CD4-positive, alpha-beta T cell treated with Interleukin-4 for 4 hours (primary cell): Measurements from ENCODE around the gene NT5DC2.

Experiments
- DNase-seq: peaks from one replicate; pipeline ENCODE4 v3.0.0-alpha.2; 2020

The NT5DC2 gene

DNA sequence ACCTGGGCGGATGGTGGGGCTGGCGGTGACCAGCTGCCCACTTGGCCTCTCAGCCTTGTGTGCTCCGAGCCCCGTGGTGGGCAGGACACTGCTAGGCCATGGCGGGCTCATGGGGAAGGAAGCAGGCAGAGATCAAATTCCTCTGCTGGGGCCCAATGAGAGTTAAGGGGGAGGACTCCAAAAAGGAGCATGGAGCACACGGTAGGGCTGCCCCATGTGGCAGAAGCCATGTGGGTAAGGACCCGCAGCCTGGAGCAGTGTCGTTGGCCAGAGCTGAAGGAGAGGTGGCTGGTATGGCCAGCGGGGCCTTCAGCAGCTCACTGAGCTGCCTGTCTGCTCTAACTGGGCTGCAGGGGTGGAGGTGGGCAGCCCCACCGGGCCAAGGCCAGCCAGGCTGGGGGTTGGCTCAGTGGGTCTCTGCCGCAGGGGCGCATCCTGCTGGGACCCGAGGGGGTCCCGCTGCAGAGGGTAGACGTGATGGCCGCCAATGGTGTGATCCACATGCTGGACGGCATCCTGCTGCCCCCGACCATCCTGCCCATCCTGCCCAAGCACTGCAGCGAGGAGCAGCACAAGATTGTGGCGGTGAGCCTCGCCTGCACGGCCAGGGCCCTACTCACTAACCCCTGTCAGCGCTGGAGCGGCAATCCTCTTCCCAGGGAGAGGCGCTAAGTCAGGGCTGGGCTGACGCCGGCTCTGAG lies 27.2 kb downstream of the NT5DC2 start:
- no peak for DNase-seq

DNA sequence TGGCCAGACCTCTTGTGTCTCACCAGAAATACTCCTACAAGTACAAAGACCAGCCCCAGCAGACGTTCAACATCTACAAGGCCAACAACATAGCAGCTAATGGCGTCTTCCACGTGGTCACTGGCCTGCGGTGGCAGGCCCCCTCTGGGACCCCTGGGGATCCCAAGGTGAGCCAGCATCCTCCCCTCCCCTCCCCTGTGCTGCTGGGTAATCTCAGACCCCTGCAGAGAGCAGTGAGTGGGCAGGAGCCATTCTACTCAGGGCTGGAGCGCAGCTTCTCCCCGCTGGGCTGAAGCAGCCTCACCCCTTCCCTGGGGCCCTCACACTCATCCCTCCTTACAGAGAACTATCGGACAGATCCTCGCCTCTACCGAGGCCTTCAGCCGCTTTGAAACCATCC lies 28.7 kb downstream of the NT5DC2 start:
- no peak for DNase-seq

DNA sequence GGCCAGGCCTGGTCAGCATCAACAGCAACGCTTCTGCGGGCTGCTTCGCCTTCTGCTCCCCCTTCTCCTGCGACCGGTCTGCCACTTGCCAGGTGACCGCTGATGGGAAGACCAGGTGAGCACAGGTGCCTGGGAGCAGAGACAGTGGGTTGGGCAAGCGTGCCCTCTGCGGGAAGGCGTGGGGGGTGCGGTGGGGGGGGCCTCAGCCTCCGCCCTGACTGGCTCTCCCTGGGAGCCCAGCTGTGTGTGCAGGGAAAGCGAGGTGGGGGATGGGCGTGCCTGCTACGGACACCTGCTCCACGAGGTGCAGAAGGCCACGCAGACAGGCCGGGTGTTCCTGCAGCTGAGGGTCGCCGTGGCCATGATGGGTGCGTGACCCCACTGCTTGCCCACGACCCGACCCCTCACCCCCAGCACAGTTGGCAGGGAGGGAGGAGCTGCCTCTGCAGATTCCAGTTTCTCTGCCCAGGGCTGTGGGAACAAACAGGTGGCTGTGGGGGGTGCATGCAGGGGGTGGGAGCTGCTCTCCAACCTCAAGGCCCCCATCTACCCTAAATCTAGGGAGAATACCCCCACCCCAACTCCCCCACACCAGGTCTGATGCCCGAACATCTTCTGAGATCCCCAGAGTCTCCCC lies 29.8 kb downstream of the NT5DC2 start:
- DNase-seq = no peak

DNA sequence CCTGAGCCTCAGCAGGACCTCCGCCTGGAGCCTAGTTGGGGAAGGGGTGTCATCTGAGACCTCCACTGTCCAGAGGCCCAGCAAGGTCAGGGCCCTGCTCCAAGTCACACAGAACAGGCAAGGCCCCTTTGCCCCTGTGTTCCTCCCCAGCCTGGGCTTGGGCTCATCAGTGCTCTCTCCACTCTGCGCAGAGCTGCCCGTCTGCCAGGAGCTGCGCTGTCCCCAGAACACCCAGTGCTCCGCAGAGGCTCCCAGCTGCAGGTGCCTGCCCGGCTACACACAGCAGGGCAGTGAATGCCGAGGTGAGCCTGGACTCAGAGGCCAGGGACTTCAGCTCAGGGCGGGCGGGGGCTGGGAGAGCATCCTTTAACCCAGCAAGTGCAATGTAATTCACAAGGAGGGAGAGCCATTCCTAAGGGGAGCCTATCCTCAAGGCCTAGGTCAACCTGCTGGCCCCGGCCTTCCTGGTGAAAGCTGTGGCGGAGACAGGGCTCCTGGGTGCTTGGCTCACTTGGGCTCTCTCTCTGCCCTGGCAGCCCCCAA lies 30.8 kb downstream of the NT5DC2 start:
- DNase-seq = no peak

DNA sequence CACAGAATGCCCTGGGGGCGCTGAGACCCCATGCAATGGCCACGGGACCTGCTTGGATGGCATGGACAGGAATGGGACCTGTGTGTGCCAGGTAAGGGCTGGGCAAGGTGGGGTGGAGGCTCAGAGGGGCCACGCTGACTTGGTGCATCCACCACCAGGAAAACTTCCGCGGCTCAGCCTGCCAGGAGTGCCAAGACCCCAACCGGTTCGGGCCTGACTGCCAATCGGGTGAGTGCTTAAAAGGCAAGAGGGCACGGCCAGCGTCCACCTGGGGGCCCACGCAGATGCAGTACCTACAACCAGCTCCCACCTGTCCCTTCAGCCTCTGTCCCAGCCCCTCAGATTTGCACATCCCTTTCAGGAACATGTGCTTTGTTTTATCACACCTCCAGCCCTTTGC lies 31.7 kb downstream of the NT5DC2 start:
- no peak for DNase-seq

DNA sequence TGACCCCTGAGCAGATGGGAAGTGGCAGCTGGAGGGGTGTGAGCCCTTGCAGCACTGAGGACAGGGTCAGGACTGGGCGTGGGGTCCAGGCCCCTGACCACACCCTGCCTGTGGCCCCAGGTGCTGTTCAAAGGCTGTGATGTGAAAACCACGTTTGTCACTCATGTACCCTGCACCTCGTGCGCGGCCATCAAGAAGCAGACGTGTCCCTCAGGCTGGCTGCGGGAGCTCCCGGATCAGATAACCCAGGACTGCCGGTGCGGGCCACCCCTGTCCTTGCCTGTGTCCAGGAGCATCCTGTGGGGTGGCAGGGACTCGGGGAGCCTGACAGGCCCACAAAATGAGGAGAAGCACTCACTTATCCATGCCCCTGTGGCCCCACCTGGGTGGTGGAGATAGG lies 32.6 kb downstream of the NT5DC2 start:
- DNase-seq = no peak

DNA sequence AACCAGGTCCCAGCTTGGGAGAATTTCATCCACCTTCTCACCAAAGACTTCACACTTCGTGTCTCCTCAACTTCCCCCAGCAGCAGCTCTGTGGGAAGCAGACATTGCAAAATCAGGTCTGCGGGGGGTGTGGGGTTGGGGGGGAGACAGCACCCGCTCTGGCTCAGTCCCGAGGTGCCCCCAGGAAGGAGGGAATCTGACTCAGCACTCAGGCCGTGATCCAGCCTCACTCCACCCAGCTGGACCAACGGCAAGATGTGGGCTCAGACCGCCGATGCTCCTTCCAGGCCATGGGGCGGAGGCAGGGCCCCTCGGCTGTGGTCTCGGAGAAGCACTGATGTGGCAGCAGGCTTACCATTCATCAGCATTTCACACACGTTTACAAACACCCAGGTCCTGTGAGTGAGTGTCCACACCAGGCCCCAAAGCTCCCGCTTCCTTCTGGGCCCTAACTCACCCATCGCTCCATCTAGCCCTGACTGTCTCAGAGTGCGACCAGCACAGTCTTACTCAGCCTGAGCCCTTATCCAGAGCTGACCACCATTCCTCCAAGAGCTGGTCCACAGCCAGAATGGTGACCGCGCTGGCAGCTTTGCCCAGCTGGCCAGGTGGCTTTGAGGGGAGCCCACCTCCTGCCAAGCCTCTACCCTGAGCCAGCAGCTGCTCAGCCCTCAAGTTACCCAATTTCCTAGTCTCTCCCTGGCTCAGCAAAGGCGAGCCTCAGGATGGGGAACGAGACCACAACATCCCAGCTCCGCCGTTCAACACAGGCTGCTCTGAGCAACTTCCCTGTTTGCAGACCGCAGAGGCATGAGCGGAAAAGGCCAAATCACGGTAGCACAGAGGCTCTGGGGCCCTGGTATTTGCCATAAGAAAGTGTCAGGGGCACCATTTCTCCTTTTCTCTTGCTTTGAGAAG lies 35.3 kb downstream of the NT5DC2 start:
- DNase-seq = peak; percentile 18

DNA sequence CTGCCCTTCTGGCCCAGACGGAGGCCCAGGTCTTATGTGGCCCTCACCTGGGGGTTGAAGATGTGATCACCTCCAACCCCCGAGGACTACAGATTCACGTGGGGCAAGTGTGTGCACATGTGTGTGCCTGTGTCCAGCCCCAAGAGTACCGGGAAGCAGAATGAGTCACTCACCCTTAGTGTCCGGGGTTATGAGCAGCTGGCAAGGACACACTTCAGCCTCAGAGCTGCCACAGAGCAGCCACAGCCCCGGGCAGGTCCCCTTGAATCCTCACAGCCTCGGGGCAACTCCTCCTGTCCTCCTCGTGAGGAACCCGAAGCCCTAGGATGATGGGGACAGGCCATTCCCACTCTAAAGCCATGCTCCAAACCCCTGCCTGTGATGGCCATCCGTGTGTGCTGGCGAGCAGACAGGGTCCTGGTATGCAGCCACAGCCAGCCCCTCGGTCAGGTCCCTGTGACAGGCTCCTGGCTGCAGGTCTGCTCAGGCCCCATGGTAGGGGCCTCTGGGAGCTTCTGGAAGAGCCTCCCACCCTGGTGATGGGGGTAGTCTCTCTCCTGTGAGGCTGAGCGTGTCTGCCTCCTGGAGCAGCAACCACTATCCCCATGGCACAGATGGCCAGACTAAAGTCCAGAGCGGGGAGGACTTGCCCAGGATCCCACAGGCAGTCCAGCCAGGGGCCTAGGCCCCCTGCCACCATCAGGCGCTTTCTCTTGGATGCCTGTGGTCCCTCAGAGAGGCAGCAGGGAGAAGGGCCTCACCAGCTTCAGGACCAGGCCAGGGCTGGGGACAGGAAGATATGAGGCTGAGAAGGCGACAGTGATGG lies 37.7 kb downstream of the NT5DC2 start:
- no peak for DNase-seq

DNA sequence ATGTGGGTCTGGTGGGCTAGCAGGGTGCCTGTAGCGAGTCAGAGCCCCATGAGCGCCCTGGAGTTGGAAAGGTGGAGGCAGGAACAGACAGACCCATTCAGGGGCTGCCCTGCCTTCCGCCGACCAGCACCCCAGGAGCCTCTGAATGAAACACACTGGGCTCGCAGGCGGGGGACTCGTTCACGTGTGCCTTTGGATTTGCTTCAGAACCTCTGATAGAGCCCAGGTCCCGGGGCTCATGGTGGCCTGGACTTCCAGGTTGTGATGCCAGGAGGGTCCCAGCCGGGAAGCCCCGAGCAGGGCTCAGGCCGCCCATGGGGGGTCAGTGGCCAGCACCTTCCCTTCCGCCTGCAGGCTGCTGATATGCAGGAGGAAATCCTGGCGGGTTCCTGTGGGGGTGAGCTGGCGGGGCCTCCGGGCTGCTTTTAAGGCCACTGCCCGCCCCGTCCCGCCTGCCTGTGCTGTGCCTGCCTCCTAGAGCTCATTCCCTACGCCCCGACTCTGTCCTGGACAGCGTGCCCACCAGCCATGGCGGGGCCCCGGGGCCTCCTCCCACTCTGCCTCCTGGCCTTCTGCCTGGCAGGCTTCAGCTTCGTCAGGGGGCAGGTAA lies 38.7 kb downstream of the NT5DC2 start, which contains the start of gene STAB1:
TSS of gene STAB1 (plus strand) at position 453 of the 610 bp plus-strand sequence. CDS start at position 529, 76 bp downstream.
- no peak for DNase-seq

DNA sequence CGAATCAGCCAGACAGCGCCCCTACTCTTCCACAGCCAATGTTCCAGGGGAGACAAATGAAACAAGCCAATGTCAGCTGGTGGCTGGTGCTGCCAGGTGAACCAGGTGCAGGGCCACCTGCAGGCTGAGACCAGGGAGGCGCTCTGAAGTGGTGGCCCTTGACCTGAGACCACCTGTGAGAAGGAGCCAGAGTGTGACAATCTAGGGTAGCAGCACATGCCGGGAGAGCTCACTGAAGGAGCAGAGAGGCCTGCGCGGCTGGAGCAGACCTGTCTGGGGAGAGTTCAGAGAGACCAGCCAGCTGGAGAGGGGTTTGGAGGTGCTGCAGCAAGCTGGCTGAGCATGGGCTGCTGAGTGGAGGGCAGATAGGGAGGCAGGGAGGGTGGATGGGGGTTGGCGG lies 39.2 kb downstream of the NT5DC2 start:
- DNase-seq = no peak

DNA sequence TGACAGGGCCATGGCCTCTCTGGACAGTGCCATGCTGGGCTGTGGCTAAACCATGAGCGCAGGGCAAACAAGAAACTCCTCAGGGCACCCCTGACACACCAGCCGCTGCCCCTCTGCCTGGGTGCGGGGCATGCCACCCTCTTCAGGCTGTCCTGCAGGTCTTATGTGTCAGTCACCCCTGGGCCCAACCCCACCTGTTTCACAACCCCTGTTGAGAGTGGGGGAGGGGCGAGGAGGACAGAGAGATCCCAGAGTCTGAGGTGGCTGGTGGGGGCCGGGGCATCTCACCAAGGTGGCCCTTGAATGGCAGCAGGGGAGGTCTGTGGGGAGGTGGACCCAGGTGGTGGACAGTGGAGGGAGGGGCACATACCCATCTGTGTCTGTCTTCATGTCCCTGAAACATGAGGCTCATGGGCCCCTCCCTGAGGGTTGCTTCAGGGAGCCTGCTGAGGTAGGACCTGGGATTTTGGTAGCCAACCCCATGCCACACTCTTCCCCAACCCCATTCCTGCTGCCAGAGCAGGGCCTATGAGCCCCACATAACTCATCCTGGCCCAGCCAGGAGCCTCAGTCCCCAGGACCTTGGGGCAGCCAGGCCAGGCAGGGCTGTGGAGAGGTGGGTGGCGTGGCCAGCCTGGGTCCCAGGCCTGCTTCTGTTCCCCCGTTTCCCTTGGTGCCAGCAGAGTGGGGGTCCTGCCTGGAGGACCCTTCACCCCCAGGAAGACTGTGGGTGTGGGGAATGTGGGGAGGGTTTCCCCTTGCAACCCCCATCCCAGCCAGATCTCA lies 40.2 kb downstream of the NT5DC2 start:
- no peak for DNase-seq

DNA sequence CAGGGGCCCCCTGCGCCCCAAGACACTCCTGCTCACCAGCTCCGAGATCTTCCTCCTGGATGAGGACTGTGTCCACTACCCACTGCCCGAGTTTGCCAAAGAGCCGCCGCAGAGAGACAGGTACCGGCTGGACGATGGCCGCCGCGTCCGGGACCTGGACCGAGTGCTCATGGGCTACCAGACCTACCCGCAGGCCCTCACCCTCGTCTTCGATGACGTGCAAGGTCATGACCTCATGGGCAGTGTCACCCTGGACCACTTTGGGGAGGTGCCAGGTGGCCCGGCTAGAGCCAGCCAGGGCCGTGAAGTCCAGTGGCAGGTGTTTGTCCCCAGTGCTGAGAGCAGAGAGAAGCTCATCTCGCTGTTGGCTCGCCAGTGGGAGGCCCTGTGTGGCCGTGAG lies 41.6 kb downstream of the NT5DC2 start:
- no peak for DNase-seq

DNA sequence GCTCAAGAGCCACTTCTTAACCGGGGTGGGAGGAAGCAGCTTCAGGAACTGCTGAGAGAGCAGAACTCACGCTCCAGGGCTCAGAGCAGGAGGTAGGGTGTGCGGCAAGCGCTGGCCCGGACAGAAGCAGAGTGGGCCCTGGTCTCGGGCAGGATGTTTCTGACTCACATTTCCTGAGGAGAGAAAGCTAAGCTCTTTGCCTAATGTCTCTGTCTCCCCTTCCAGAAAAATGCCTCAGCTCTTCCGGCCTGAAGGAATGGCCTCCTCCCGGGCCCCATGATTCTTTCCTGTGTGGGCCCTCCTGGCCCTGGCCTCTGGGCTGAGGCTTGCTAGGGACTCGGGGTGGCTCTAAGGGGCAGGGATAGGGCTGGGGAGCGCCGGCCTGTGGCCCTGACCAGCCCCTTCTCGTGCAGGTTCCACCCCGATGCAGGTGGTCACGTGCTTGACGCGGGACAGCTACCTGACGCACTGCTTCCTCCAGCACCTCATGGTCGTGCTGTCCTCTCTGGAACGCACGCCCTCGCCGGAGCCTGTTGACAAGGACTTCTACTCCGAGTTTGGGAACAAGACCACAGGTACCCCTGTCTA lies 42.6 kb downstream of the NT5DC2 start:
- no peak for DNase-seq

DNA sequence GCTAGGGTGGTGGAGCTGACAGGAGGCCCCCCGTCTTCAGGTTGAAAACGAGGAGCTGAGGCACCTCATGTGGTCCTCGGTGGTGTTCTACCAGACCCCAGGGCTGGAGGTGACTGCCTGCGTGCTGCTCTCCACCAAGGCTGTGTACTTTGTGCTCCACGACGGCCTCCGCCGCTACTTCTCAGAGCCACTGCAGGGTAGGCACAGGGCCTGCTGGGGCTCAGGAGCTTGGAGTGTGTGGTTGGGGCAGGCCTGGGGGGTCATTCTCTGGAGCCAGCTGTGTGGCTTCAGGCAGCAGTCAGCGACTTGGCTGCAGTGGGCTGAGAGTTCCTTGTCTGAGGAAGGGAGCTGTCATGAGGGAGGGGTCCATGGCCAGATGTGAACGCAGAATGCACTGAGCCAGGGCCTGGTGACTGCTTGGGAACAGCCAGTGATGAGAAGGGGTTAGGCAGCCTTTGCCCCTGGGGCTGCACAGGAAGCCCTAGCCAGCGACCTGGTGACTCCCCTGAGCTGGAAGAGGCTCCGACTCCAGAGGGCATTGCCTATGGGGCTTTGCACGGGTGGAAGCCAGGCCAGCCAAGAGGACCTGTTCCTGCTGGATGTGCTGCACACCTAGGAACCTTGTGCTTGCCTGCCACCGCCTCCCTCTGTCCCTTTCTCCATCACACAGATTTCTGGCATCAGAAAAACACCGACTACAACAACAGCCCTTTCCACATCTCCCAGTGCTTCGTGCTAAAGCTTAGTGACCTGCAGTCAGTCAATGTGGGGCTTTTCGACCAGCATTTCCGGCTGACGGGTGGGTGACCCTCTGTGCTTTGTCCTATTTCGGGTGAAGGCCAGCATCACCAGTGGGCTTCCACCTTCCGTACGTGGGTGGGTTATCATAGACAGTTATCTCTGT lies 43.4 kb downstream of the NT5DC2 start:
- DNase-seq = no peak

DNA sequence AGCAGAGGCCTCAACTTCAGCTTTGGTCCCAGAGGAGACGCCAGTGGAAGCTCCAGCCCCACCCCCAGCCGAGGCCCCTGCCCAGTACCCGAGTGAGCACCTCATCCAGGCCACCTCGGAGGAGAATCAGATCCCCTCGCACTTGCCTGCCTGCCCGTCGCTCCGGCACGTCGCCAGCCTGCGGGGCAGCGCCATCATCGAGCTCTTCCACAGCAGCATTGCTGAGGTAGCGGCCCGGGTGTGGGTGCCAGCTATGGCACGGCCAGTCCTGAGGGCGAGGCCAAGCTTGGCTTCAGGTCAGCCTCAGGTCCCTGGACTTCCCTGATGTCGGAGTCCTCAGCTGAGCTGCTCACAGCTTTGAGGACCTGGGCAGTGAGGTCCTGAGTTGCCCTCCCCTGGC lies 44.2 kb downstream of the NT5DC2 start:
- no peak for DNase-seq

DNA sequence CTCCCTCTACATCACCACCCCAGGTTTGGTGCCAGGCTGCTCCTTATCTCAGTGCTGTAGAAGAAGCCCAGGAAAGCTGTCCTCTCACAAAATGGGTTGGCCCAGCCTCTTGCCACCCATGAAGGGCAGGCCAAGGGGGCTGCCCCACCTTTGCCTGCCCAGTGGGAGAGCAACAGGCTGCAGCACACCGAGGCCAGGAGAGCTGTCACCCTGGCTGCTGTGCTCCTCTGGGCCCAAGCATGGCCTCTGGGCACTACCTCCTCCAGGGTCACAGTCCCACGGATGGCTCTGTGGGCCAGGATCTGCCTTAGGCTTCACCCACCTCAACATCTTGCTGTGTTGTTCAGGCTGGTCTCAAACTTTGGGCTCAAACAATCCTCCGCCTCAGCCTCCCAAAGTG lies 44.9 kb downstream of the NT5DC2 start:
- no peak for DNase-seq

DNA sequence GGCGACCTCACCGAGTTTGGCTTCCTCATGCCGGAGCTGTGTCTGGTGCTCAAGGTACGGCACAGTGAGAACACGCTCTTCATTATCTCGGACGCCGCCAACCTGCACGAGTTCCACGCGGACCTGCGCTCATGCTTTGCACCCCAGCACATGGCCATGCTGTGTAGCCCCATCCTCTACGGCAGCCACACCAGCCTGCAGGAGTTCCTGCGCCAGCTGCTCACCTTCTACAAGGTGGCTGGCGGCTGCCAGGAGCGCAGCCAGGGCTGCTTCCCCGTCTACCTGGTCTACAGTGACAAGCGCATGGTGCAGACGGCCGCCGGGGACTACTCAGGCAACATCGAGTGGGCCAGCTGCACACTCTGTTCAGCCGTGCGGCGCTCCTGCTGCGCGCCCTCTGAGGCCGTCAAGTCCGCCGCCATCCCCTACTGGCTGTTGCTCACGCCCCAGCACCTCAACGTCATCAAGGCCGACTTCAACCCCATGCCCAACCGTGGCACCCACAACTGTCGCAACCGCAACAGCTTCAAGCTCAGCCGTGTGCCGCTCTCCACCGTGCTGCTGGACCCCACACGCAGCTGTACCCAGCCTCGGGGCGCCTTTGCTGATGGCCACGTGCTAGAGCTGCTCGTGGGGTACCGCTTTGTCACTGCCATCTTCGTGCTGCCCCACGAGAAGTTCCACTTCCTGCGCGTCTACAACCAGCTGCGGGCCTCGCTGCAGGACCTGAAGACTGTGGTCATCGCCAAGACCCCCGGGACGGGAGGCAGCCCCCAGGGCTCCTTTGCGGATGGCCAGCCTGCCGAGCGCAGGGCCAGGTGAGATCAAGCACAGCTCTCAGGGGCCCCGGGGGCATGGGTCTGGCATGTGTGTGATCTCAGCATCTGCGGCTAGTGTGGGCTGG lies 45.6 kb downstream of the NT5DC2 start:
- no peak for DNase-seq

DNA sequence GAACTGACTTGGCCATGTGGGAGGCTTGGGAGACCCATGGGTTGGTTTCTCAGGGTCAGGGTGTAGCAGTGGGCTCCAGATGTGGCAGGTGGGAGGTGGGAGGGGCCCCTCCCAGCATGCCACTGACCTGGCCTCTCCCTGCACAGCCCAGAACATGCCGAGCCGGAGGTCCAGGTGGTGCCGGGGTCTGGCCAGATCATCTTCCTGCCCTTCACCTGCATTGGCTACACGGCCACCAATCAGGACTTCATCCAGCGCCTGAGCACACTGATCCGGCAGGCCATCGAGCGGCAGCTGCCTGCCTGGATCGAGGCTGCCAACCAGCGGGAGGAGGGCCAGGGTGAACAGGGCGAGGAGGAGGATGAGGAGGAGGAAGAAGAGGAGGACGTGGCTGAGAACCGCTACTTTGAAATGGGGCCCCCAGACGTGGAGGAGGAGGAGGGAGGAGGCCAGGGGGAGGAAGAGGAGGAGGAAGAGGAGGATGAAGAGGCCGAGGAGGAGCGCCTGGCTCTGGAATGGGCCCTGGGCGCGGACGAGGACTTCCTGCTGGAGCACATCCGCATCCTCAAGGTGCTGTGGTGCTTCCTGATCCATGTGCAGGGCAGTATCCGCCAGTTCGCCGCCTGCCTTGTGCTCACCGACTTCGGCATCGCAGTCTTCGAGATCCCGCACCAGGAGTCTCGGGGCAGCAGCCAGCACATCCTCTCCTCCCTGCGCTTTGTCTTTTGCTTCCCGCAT lies 46.4 kb downstream of the NT5DC2 start:
- DNase-seq = no peak
